GM19395 (cell line): Measurements from ENCODE around the gene PYCR2.

Experiments
- ATAC-seq: cut with Tn5 transposase; IDR thresholded peaks from one replicate; pipeline ENCODE4 v1.9.1; 2021; ENCODE audit warnings: mild to moderate bottlenecking, moderate library complexity; ENCODE audit not compliant: unreplicated experiment

The PYCR2 gene

GRCh38 chr1:225879521-225880221 lies 44.4 kb downstream of the PYCR2 start:
- no peak for ATAC-seq

- ATAC-seq = no peak
Observed at GRCh38 chr1:225878282-225878681, 45.8 kb downstream of the PYCR2 start.

- no peak for ATAC-seq
Observed at GRCh38 chr1:225877580-225877979, 46.5 kb downstream of the PYCR2 start.

GRCh38 chr1:225876900-225877510 lies 47.0 kb downstream of the PYCR2 start:
- ATAC-seq = no peak

GRCh38 chr1:225875044-225875815 lies 48.8 kb downstream of the PYCR2 start:
- ATAC-seq = no peak

GRCh38 chr1:225874431-225874830 lies 49.6 kb downstream of the PYCR2 start:
- ATAC-seq = no peak

GRCh38 chr1:225873281-225873850 lies 50.7 kb downstream of the PYCR2 start:
- ATAC-seq = no peak

- no peak for ATAC-seq
Observed at GRCh38 chr1:225872075-225872430, 52.0 kb downstream of the PYCR2 start.

- ATAC-seq = no peak
Observed at GRCh38 chr1:225871359-225872074, 52.5 kb downstream of the PYCR2 start.

GRCh38 chr1:225870911-225871310 lies 53.1 kb downstream of the PYCR2 start:
- no peak for ATAC-seq
